Measurements from ENCODE around the gene TLR7.

The TLR7 gene

DNA sequence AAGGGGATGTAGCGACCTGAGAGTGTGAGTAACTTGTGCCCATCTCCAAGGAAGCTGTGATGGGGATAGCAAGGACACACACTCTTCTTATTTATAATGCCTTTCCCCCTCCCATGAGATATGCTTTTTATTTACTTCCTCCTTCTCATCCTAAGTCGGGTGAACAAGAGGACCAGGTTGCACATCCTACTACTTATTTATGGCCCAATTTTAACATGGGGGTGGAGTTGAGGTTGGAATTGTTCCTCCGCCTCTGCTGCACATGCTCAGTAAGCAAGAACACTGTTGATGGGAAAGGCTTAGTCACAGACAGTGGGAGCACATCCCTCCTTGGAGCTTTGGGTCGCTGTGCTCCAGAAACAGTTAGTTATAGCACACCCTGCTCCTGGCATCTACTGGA, 24.3 kb downstream of the TLR7 start:
- no peak for TF ChIP-seq TCF12 (IDR thresholded peaks at IDR 0.05; ENCODE audit: low read depth)
- no peak for TF ChIP-seq EP300 (IDR thresholded peaks at IDR 0.05; ENCODE audit: borderline replicate concordance)
- no peak for TF ChIP-seq RAD21 (IDR thresholded peaks at IDR 0.05; ENCODE audit: low read depth)
- no peak for TF ChIP-seq YY1 (IDR thresholded peaks at IDR 0.05; ENCODE audit: low read depth)
- no peak for TF ChIP-seq NFIC (IDR thresholded peaks at IDR 0.05)
- TF ChIP-seq, protein P1, sequence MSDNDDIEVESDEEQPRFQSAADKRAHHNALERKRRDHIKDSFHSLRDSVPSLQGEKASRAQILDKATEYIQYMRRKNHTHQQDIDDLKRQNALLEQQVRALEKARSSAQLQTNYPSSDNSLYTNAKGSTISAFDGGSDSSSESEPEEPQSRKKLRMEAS (IDR thresholded peaks at IDR 0.05) = no peak
- TF ChIP-seq TAF1 (IDR thresholded peaks at IDR 0.05; ENCODE audit: low read depth) = no peak
- TF ChIP-seq, protein P2, sequence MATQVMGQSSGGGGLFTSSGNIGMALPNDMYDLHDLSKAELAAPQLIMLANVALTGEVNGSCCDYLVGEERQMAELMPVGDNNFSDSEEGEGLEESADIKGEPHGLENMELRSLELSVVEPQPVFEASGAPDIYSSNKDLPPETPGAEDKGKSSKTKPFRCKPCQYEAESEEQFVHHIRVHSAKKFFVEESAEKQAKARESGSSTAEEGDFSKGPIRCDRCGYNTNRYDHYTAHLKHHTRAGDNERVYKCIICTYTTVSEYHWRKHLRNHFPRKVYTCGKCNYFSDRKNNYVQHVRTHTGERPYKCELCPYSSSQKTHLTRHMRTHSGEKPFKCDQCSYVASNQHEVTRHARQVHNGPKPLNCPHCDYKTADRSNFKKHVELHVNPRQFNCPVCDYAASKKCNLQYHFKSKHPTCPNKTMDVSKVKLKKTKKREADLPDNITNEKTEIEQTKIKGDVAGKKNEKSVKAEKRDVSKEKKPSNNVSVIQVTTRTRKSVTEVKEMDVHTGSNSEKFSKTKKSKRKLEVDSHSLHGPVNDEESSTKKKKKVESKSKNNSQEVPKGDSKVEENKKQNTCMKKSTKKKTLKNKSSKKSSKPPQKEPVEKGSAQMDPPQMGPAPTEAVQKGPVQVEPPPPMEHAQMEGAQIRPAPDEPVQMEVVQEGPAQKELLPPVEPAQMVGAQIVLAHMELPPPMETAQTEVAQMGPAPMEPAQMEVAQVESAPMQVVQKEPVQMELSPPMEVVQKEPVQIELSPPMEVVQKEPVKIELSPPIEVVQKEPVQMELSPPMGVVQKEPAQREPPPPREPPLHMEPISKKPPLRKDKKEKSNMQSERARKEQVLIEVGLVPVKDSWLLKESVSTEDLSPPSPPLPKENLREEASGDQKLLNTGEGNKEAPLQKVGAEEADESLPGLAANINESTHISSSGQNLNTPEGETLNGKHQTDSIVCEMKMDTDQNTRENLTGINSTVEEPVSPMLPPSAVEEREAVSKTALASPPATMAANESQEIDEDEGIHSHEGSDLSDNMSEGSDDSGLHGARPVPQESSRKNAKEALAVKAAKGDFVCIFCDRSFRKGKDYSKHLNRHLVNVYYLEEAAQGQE (IDR thresholded peaks at IDR 0.05; ENCODE audit: low read depth) = no peak
- TF ChIP-seq ZBTB7A (IDR thresholded peaks at IDR 0.05; ENCODE audit: low read depth) = no peak
- TF ChIP-seq FOXM1 (IDR thresholded peaks at IDR 0.05; ENCODE audit: borderline replicate concordance, low read depth) = no peak
- TF ChIP-seq, protein P3, sequence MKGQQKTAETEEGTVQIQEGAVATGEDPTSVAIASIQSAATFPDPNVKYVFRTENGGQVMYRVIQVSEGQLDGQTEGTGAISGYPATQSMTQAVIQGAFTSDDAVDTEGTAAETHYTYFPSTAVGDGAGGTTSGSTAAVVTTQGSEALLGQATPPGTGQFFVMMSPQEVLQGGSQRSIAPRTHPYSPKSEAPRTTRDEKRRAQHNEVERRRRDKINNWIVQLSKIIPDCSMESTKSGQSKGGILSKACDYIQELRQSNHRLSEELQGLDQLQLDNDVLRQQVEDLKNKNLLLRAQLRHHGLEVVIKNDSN (IDR thresholded peaks at IDR 0.05) = no peak
- no peak for TF ChIP-seq CREB1 (IDR thresholded peaks at IDR 0.05; ENCODE audit: low read depth)
- no peak for TF ChIP-seq TEAD4 (IDR thresholded peaks at IDR 0.05)
- TF ChIP-seq CEBPB (IDR thresholded peaks at IDR 0.05) = no peak
- no peak for TF ChIP-seq EGR1 (IDR thresholded peaks at IDR 0.05)

DNA sequence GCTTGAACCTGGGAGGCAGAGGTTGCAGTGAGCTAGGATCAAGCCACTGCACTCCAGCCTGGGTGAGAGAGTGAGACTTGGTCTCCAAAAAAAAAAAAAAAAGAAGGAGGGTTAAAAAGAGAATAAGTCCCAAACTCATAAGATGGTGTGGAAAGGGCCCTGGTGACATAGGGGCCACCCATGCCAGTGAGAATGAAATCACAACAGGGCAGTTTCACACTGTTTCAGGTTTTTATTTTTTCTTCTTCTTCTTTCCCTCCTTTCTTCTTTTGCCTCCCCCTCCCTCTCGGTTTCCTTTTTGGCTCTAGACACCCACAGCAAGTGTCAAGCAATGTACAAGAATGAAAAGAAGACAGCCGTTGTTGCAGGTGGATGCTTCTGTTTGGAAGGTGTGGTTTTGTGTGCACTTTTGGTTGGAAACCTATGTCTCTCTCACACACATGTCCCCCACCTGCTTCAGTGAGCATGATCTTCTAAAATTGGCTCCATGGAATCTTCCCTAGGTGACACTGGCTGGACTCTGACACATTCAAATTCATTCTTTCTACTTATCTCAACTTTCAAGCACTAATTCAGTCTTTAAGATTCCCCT, 25.1 kb downstream of the TLR7 start:
- TF ChIP-seq TAF1 (IDR thresholded peaks at IDR 0.05; ENCODE audit: low read depth) (no peak), FOXM1 (IDR thresholded peaks at IDR 0.05; ENCODE audit: borderline replicate concordance, low read depth) (no peak), NFIC (IDR thresholded peaks at IDR 0.05) (no peak), ZBTB7A (IDR thresholded peaks at IDR 0.05; ENCODE audit: low read depth) (no peak), TEAD4 (IDR thresholded peaks at IDR 0.05) (no peak), RAD21 (IDR thresholded peaks at IDR 0.05; ENCODE audit: low read depth) (no peak), EP300 (IDR thresholded peaks at IDR 0.05; ENCODE audit: borderline replicate concordance) (no peak), CEBPB (IDR thresholded peaks at IDR 0.05) (no peak), TCF12 (IDR thresholded peaks at IDR 0.05; ENCODE audit: low read depth) (no peak)
- TF ChIP-seq, protein P2 (IDR thresholded peaks at IDR 0.05; ENCODE audit: low read depth) = no peak
- TF ChIP-seq, protein P3 (IDR thresholded peaks at IDR 0.05) = no peak
- TF ChIP-seq, protein P1 (IDR thresholded peaks at IDR 0.05) = no peak

- TF ChIP-seq TAF1 (IDR thresholded peaks at IDR 0.05; ENCODE audit: low read depth) (no peak), TCF12 (IDR thresholded peaks at IDR 0.05; ENCODE audit: low read depth) (no peak), TEAD4 (IDR thresholded peaks at IDR 0.05) (no peak), CEBPB (IDR thresholded peaks at IDR 0.05) (no peak), FOXM1 (IDR thresholded peaks at IDR 0.05; ENCODE audit: borderline replicate concordance, low read depth) (no peak), CREB1 (IDR thresholded peaks at IDR 0.05; ENCODE audit: low read depth) (no peak), EP300 (IDR thresholded peaks at IDR 0.05; ENCODE audit: borderline replicate concordance) (no peak), NFIC (IDR thresholded peaks at IDR 0.05) (no peak), YY1 (IDR thresholded peaks at IDR 0.05; ENCODE audit: low read depth) (no peak), ZBTB7A (IDR thresholded peaks at IDR 0.05; ENCODE audit: low read depth) (no peak), RAD21 (IDR thresholded peaks at IDR 0.05; ENCODE audit: low read depth) (no peak), EGR1 (IDR thresholded peaks at IDR 0.05) (no peak)
- TF ChIP-seq, protein P1 (IDR thresholded peaks at IDR 0.05) = no peak
- TF ChIP-seq, protein P2 (IDR thresholded peaks at IDR 0.05; ENCODE audit: low read depth) = no peak
- TF ChIP-seq, protein P3 (IDR thresholded peaks at IDR 0.05) = no peak
Measured at GRCh38 chrX:12892716-12893115, 25.8 kb downstream of the TLR7 start.

Data from Ishikawa (cell line).